CD4-positive, alpha-beta memory T cell (primary cell): ENCODE measurements around the gene PLA2G4B. TPM values are rescaled to one million over a fixed set of nuclear protein-coding genes. Genes with fewer than 3 reads are reported as not detected.

ENCODE experiments used
- CTCF ChIA-PET: fragments of 350-600 bp; sonication (Branson Sonifier 250); formaldehyde crosslinking; loops from one replicate; lab custom pipeline; 2021; ENCODE audit warnings: inconsistent platforms; ENCODE audit not compliant: partially characterized antibody; lab: Charles Lee
- POLR2A ChIA-PET: fragments of 350-600 bp; sonication (Branson Sonifier 250); formaldehyde crosslinking; loops from one replicate; lab custom pipeline; 2021; ENCODE audit not compliant: partially characterized antibody; lab: Charles Lee
- DNase-seq, 5 donors: peaks; one replicate each; pipeline versions ENCODE4 v3.0.0 to v3.0.0-alpha.2; 2020 to 2022; ENCODE audit warnings: mixed read lengths in 1 of 5
- H3K27ac ChIP-seq: one replicate; pipeline ENCODE4 v1.7.0; 2013; ENCODE audit warnings: low read depth, low read length
- H3K27me3 ChIP-seq: 2 replicates; pipeline ENCODE4 v1.7.0; 2013; ENCODE audit warnings: mild to moderate bottlenecking, low read length, moderate library complexity; ENCODE audit not compliant: insufficient read depth
- H3K36me3 ChIP-seq: 2 replicates; pipeline ENCODE4 v1.7.0; 2013; ENCODE audit warnings: mild to moderate bottlenecking, low read length, moderate library complexity; ENCODE audit not compliant: insufficient read depth
- H3K4me1 ChIP-seq: 2 replicates; pipeline ENCODE4 v1.7.0; 2013; ENCODE audit warnings: mild to moderate bottlenecking, low read length, moderate library complexity; ENCODE audit not compliant: insufficient read depth
- H3K4me3 ChIP-seq, 2 donors: one replicate each; pipeline ENCODE4 v1.7.0; 2013; ENCODE audit warnings: low read length in 2 of 2, mild to moderate bottlenecking in 1 of 2
- H3K9me3 ChIP-seq, 2 donors: one replicate each; pipeline ENCODE4 v1.7.0; 2013; ENCODE audit warnings: low read length in 2 of 2, control low read depth in 1 of 2; ENCODE audit not compliant: control insufficient read depth in 1 of 2
- H3K27ac Mint-ChIP-seq, 7 donors: one replicate each; pipeline ENCODE4 v1.8.0; 2020 to 2021; ENCODE audit warnings: mixed read lengths in 7 of 7, mild to moderate bottlenecking in 6 of 7, inconsistent platforms in 3 of 7, moderate library complexity in 3 of 7
- H3K27me3 Mint-ChIP-seq, 2 donors: one replicate each; pipeline ENCODE4 v1.8.0; 2020 to 2021; ENCODE audit warnings: mixed read lengths in 2 of 2
- H3K36me3 Mint-ChIP-seq, 2 donors: one replicate each; pipeline ENCODE4 v1.8.0; 2020 to 2021; ENCODE audit warnings: mixed read lengths in 2 of 2, inconsistent platforms in 1 of 2, mild to moderate bottlenecking in 1 of 2
- H3K4me1 Mint-ChIP-seq, 4 donors: one replicate each; pipeline ENCODE4 v1.8.0; 2020 to 2021; ENCODE audit warnings: mixed read lengths in 4 of 4, mild to moderate bottlenecking in 1 of 4
- H3K4me3 Mint-ChIP-seq, 8 donors: one replicate each; pipeline ENCODE4 v1.8.0; 2020 to 2021; ENCODE audit warnings: mixed read lengths in 8 of 8, mild to moderate bottlenecking in 7 of 8, moderate library complexity in 6 of 8, inconsistent platforms in 3 of 8
- H3K9me3 Mint-ChIP-seq, 8 donors: one replicate each; pipeline ENCODE4 v1.8.0; 2020 to 2021; ENCODE audit warnings: mixed read lengths in 8 of 8, mild to moderate bottlenecking in 5 of 8, inconsistent platforms in 3 of 8, moderate library complexity in 1 of 8
- intact Hi-C: fragments of 100-400 bp; cut with micrococcal nuclease; formaldehyde crosslinking; loops from one replicate; pipeline ENCODE4 v1.15.1; 2023
- polyA plus RNA-seq, 2 donors: library from polyadenylated mRNA; unstranded; fragments of 300-500 nt; fragmentation: Illumina TruSeq; gene quantifications; one replicate each; pipeline ENCODE4 v1.2.3, GENCODE V29; 2021
- total RNA-seq, 2 experiments: library from RNA; stranded (reverse); gene quantifications; one replicate each; pipeline ENCODE4 v1.2.3, GENCODE V29; 2021

The PLA2G4B gene
- total and polyA plus RNA-seq, 4 experiments from 2014 or later: 1.5 to 64.9 (median 33.7) TPM

GRCh38 chr15:41873711-41874110 lies 35.1 kb downstream of the PLA2G4B start:
- peaks cover 0 to 2% (median 0%) of the 10 kb centered on the region in 8 donors for H3K9me3 Mint-ChIP-seq
- Histone ChIP-seq H3K36me3 (no peaks in the 10 kb centered on the region), H3K9me3 (no peaks in the 10 kb centered on the region), H3K4me1 (peaks cover 11% of the 10 kb centered on the region), H3K27me3 (no peaks in the 10 kb centered on the region), H3K4me3 (no peak overlapping the region), H3K27ac (no peak overlapping the region)
- no peak overlapping the region for H3K27ac Mint-ChIP-seq
- DNase-seq: no peak
- H3K36me3 Mint-ChIP-seq: no peaks in the 10 kb centered on the region
- intact Hi-C loops: no loop called here
- CTCF ChIA-PET: interaction anchor here (0.9 kb wide), 1 partner anchor 100 kb away, joined by 3 read pairs; the partner anchor contains the start of gene MAPKBP1
- no peak overlapping the region for H3K4me3 Mint-ChIP-seq
- H3K27me3 Mint-ChIP-seq: no peaks in the 10 kb centered on the region
- POLR2A ChIA-PET: no interaction called here
- H3K4me1 Mint-ChIP-seq: peaks cover 8 to 10% (median 9%) of the 10 kb centered on the region in 4 donors

GRCh38 chr15:41874736-41875135 lies 36.1 kb downstream of the PLA2G4B start:
- no peaks in the 10 kb centered on the region for H3K9me3 ChIP-seq
- Mint-ChIP-seq H3K4me3 (no peak overlapping the region), H3K27me3 (peaks cover 0 to under 1% of the 10 kb centered on the region in 2 donors), H3K9me3 (peaks cover 0 to 2% (median 0%) of the 10 kb centered on the region in 8 donors), H3K36me3 (no peaks in the 10 kb centered on the region), H3K4me1 (peaks cover 8 to 10% (median 9%) of the 10 kb centered on the region in 4 donors), H3K27ac (no peak overlapping the region)
- H3K4me1 ChIP-seq: peaks cover 11% of the 10 kb centered on the region
- no peak overlapping the region for H3K27ac ChIP-seq
- ChIA-PET POLR2A (interaction anchor here (1.2 kb wide), 1 partner anchor 23 kb away, joined by 3 read pairs; no protein-coding TSS in a partner anchor), CTCF (interaction anchor here (1.8 kb wide), 1 partner anchor 30 kb away, joined by 5 read pairs; no protein-coding TSS in a partner anchor)
- no peak overlapping the region for H3K4me3 ChIP-seq
- intact Hi-C loops: no loop called here
- no peaks in the 10 kb centered on the region for H3K36me3 ChIP-seq
- no peak for DNase-seq
- no peaks in the 10 kb centered on the region for H3K27me3 ChIP-seq

GRCh38 chr15:41876007-41876406 lies 37.4 kb downstream of the PLA2G4B start:
- H3K27ac Mint-ChIP-seq: no peak overlapping the region
- DNase-seq: no peak
- H3K9me3 ChIP-seq: no peaks in the 10 kb centered on the region
- H3K9me3 Mint-ChIP-seq: peaks cover 0 to 2% (median 0%) of the 10 kb centered on the region in 8 donors
- no peak overlapping the region for H3K27ac ChIP-seq
- H3K4me3 Mint-ChIP-seq: no peak overlapping the region
- H3K36me3 ChIP-seq: no peaks in the 10 kb centered on the region
- no peaks in the 10 kb centered on the region for H3K36me3 Mint-ChIP-seq
- H3K4me1 ChIP-seq: peaks cover 2% of the 10 kb centered on the region
- ChIA-PET POLR2A (interaction anchor here (1.1 to 1.2 kb wide), 2 partner anchors 23 to 24 kb away, joined by 3 to 4 read pairs; no protein-coding TSS in a partner anchor), CTCF (interaction anchor here (1.8 kb wide), 1 partner anchor 29 kb away, joined by 5 read pairs; no protein-coding TSS in a partner anchor)
- peaks cover 0 to 5% of the 10 kb centered on the region in 2 donors for H3K27me3 Mint-ChIP-seq
- H3K27me3 ChIP-seq: no peaks in the 10 kb centered on the region
- H3K4me1 Mint-ChIP-seq: peaks cover 3 to 4% (median 3%) of the 10 kb centered on the region in 4 donors
- H3K4me3 ChIP-seq: no peak overlapping the region
- intact Hi-C loops: no loop called here

GRCh38 chr15:41876689-41877088 lies 38.0 kb downstream of the PLA2G4B start:
- Histone ChIP-seq H3K9me3 (no peaks in the 10 kb centered on the region), H3K36me3 (no peaks in the 10 kb centered on the region), H3K4me1 (peaks cover 3% of the 10 kb centered on the region), H3K4me3 (no peak overlapping the region), H3K27me3 (no peaks in the 10 kb centered on the region), H3K27ac (no peak overlapping the region)
- peaks cover 0 to 10% of the 10 kb centered on the region in 2 donors for H3K27me3 Mint-ChIP-seq
- no peak for DNase-seq
- intact Hi-C loops: no loop called here
- POLR2A ChIA-PET: interaction anchor here (0.8 kb wide), 1 partner anchor 18 kb away, joined by 3 read pairs; no protein-coding TSS in a partner anchor
- H3K36me3 Mint-ChIP-seq: no peaks in the 10 kb centered on the region
- H3K27ac Mint-ChIP-seq: no peak overlapping the region
- CTCF ChIA-PET: interaction anchor here (1.8 kb wide), 1 partner anchor 28 kb away, joined by 5 read pairs; no protein-coding TSS in a partner anchor
- peaks cover 0 to 2% (median 0%) of the 10 kb centered on the region in 8 donors for H3K9me3 Mint-ChIP-seq
- no peak overlapping the region for H3K4me3 Mint-ChIP-seq
- peaks cover 0 to 8% (median 7%) of the 10 kb centered on the region in 4 donors for H3K4me1 Mint-ChIP-seq

- intact Hi-C loops: no loop called here
- ChIA-PET POLR2A (no interaction called here), CTCF (no interaction called here)
- H3K27me3 Mint-ChIP-seq: peaks cover 0 to 10% of the 10 kb centered on the region in 2 donors
- Histone ChIP-seq H3K27me3 (no peaks in the 10 kb centered on the region), H3K4me3 (no peak overlapping the region), H3K27ac (no peak overlapping the region), H3K4me1 (peaks cover 3% of the 10 kb centered on the region), H3K36me3 (no peaks in the 10 kb centered on the region), H3K9me3 (no peaks in the 10 kb centered on the region)
- H3K4me3 Mint-ChIP-seq: no peak overlapping the region
- H3K9me3 Mint-ChIP-seq: peaks cover 0 to 2% (median 0%) of the 10 kb centered on the region in 8 donors
- H3K27ac Mint-ChIP-seq: peak overlapping the region in 1 of 7 donors; percentile 3
- no peak for DNase-seq
- no peaks in the 10 kb centered on the region for H3K36me3 Mint-ChIP-seq
- H3K4me1 Mint-ChIP-seq: peaks cover 0 to 11% (median 6%) of the 10 kb centered on the region in 4 donors
Observed at GRCh38 chr15:41877631-41878354, 39.1 kb downstream of the PLA2G4B start.

GRCh38 chr15:41878355-41878699 lies 39.7 kb downstream of the PLA2G4B start:
- ChIA-PET CTCF (no interaction called here), POLR2A (no interaction called here)
- Histone ChIP-seq H3K27me3 (no peaks in the 10 kb centered on the region), H3K36me3 (no peaks in the 10 kb centered on the region), H3K27ac (no peak overlapping the region), H3K9me3 (no peaks in the 10 kb centered on the region), H3K4me1 (peaks cover 3% of the 10 kb centered on the region), H3K4me3 (no peak overlapping the region)
- H3K4me1 Mint-ChIP-seq: peaks cover 0 to 13% (median 6%) of the 10 kb centered on the region in 4 donors
- no peak for DNase-seq
- no peak overlapping the region for H3K4me3 Mint-ChIP-seq
- peak overlapping the region in 1 of 7 donors; percentile 3 for H3K27ac Mint-ChIP-seq
- no peaks in the 10 kb centered on the region for H3K36me3 Mint-ChIP-seq
- peaks cover 0 to 2% (median 0%) of the 10 kb centered on the region in 8 donors for H3K9me3 Mint-ChIP-seq
- intact Hi-C loops: no loop called here
- H3K27me3 Mint-ChIP-seq: peaks cover 0 to 10% of the 10 kb centered on the region in 2 donors

GRCh38 chr15:41879321-41879845 lies 40.7 kb downstream of the PLA2G4B start:
- Mint-ChIP-seq H3K4me3 (no peak overlapping the region), H3K36me3 (no peaks in the 10 kb centered on the region), H3K27me3 (peaks cover 0 to 10% of the 10 kb centered on the region in 2 donors), H3K9me3 (no peaks in the 10 kb centered on the region), H3K27ac (no peak overlapping the region), H3K4me1 (peaks cover 0 to 13% (median 7%) of the 10 kb centered on the region in 4 donors)
- POLR2A ChIA-PET: interaction anchor here (2.9 kb wide), 1 partner anchor 14 kb away, joined by 8 read pairs; no protein-coding TSS in a partner anchor
- no peaks in the 10 kb centered on the region for H3K27me3 ChIP-seq
- no peak overlapping the region for H3K27ac ChIP-seq
- H3K9me3 ChIP-seq: no peaks in the 10 kb centered on the region
- CTCF ChIA-PET: no interaction called here
- peaks cover 3% of the 10 kb centered on the region for H3K4me1 ChIP-seq
- intact Hi-C loops: no loop called here
- no peak overlapping the region for H3K4me3 ChIP-seq
- no peak for DNase-seq
- no peaks in the 10 kb centered on the region for H3K36me3 ChIP-seq
